ENCODE data around the gene ANO1. TPM values are rescaled to one million over a fixed set of nuclear protein-coding genes. Genes with fewer than 3 reads are reported as not detected.

The ANO1 gene
- total and polyA plus RNA-seq, 2 of the 8 experiments (the other 6 are each of a cell fraction or from before 2014, with no cell fraction given): 4.7 to 5.0 TPM

DNA sequence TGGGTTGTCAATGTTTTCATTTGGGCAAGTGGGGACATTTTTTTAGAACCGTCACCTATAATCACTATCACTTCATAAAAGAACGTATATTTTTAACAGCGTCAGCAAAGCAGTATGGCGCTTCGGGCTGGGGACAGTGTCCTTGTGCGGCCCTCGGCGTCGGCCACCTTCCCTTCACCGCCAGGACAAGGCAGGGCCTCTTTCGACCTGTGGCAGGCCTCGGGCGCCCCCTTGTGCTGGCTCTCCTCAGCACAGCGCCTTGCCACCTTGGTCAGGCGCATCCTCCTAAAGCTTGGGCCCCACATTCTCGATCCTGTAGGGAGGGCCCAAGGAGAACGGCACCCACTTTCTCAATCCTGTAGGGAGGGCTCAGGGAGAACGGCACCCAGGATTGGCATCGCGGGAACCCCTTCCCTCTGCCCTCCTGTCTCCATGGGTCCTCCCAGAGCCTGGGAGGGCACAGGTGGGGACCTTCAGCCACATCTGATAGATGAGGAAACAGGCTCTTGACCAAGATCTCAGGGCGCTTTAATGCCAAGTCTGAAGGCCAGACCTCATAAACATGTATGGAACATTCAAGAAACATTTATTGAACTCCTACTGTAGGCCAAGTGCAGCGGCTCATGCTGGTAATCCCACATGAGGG lies 113.5 kb downstream of the ANO1 start (continued):
- TF ChIP-seq CTBP2 (IDR thresholded peaks at IDR 0.05; ENCODE audit: borderline replicate concordance, insufficient read depth, insufficient read length, low read length): no peak
- no peak for TF ChIP-seq EGR1 (IDR thresholded peaks at IDR 0.05; ENCODE audit: borderline replicate concordance, low read depth, low read length)
- TF ChIP-seq SP1 (IDR thresholded peaks at IDR 0.05; ENCODE audit: low read depth, low read length): no peak
- peak; percentile 94 to 99 (median 98) for TF ChIP-seq CTCF (IDR thresholded peaks at IDR 0.05; ENCODE audit: control extremely low read depth in 1 of 3, insufficient read depth in 1 of 3, low read depth in 1 of 3, low read length in 3 of 3)
- TF ChIP-seq SIX5 (IDR thresholded peaks at IDR 0.05; ENCODE audit: low read depth, low read length): no peak
- TF ChIP-seq SP2 (IDR thresholded peaks at IDR 0.05; ENCODE audit: low read length): no peak
- TF ChIP-seq, protein P1, sequence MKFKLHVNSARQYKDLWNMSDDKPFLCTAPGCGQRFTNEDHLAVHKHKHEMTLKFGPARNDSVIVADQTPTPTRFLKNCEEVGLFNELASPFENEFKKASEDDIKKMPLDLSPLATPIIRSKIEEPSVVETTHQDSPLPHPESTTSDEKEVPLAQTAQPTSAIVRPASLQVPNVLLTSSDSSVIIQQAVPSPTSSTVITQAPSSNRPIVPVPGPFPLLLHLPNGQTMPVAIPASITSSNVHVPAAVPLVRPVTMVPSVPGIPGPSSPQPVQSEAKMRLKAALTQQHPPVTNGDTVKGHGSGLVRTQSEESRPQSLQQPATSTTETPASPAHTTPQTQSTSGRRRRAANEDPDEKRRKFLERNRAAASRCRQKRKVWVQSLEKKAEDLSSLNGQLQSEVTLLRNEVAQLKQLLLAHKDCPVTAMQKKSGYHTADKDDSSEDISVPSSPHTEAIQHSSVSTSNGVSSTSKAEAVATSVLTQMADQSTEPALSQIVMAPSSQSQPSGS (IDR thresholded peaks at IDR 0.05; ENCODE audit: low read length): no peak
- TF ChIP-seq SP4 (IDR thresholded peaks at IDR 0.05; ENCODE audit: low read length): no peak
- TF ChIP-seq YY1 (IDR thresholded peaks at IDR 0.05; ENCODE audit: low read depth, low read length): no peak
- TF ChIP-seq SIRT6 (IDR thresholded peaks at IDR 0.05; ENCODE audit: low read length): no peak
- TF ChIP-seq KDM5A (IDR thresholded peaks at IDR 0.05; ENCODE audit: low read length): no peak
- TF ChIP-seq POU5F1 (IDR thresholded peaks at IDR 0.05; ENCODE audit: low read depth, low read length): no peak
- no peak for TF ChIP-seq NANOG (IDR thresholded peaks at IDR 0.05; ENCODE audit: insufficient read depth, low read depth, low read length, poor library complexity, severe bottlenecking)
- TF ChIP-seq RAD21 (IDR thresholded peaks at IDR 0.05 in 1 of 2, conservative IDR thresholded peaks at IDR 0.05 in 1 of 2; ENCODE audit: low read depth in 2 of 2, low read length in 2 of 2): peak; percentile 98 to 100
- TF ChIP-seq HDAC6 (IDR thresholded peaks at IDR 0.05; ENCODE audit: low read depth, low read length): no peak
- no peak for TF ChIP-seq SRF (IDR thresholded peaks at IDR 0.05; ENCODE audit: low read depth, low read length)
- no peak for TF ChIP-seq SAP30 (IDR thresholded peaks at IDR 0.05; ENCODE audit: insufficient read depth, insufficient replicate concordance, low read length)
- no peak for TF ChIP-seq FOSL1 (IDR thresholded peaks at IDR 0.05; ENCODE audit: insufficient read depth, low read depth, low read length)
- TF ChIP-seq GTF2F1 (IDR thresholded peaks at IDR 0.05; ENCODE audit: borderline replicate concordance, low read depth, low read length): peak; percentile 40; the same call in 1 of the 2 replicates
- TF ChIP-seq ZNF274 (IDR thresholded peaks at IDR 0.05; ENCODE audit: borderline replicate concordance, extremely low read depth, low read length): no peak
- 0 out of 2 replicates have a peak, but pooled peaks have one; percentile 25 for TF ChIP-seq JUND (IDR thresholded peaks at IDR 0.05; ENCODE audit: low read length)
